Neutrophil (primary cell): Measurements from ENCODE around the gene MEGF9.

Source experiments
- H3K27ac ChIP-seq: fragments of 200-600 bp; sonication (generic); 2 replicates; pipeline ENCODE4 v1.5.1; 2016; ENCODE audit warnings: mild to moderate bottlenecking, moderate library complexity
- H3K27me3 ChIP-seq: fragments of 200-600 bp; sonication (generic); 2 replicates; pipeline ENCODE4 v1.6.0; 2016; ENCODE audit warnings: mild to moderate bottlenecking
- H3K36me3 ChIP-seq: fragments of 200-600 bp; sonication (generic); 2 replicates; pipeline ENCODE4 v1.5.1; 2017
- H3K4me1 ChIP-seq, 2 experiments: fragments of 200-600 bp in 1 of 2; sonication (generic) in 1 of 2; 1 replicate in 1 of 2; 2 replicates in 1 of 2; pipeline versions ENCODE4 v1.5.1 to v1.6.1; 2013 to 2016; ENCODE audit warnings: low read depth in 1 of 2, low read length in 1 of 2, mild to moderate bottlenecking in 1 of 2, moderate library complexity in 1 of 2; ENCODE audit not compliant: control insufficient read depth in 1 of 2, insufficient read depth in 1 of 2
- H3K4me3 ChIP-seq, 2 experiments: fragments of 200-600 bp in 1 of 2; sonication (generic) in 1 of 2; 1 replicate in 1 of 2; 2 replicates in 1 of 2; pipeline ENCODE4 v1.5.1; 2013 to 2016; ENCODE audit warnings: low read depth in 1 of 2, low read length in 1 of 2, mild to moderate bottlenecking in 1 of 2, moderate library complexity in 1 of 2
- H3K9me3 ChIP-seq: fragments of 200-600 bp; sonication (generic); 2 replicates; pipeline ENCODE4 v1.5.1; 2016
- CTCF ChIP-seq: fragments of 200-600 bp; sonication (generic); IDR thresholded peaks from 2 replicates; pipeline ENCODE4 v1.5.1; 2016; ENCODE audit warnings: antibody characterized with exemption

The MEGF9 gene

GRCh38 chr9:120572472-120572871 is 141.8 kb downstream of the MEGF9 start:
- no peaks in the 10 kb centered on the region for H3K27me3 ChIP-seq
- no peaks in the 10 kb centered on the region for H3K9me3 ChIP-seq
- no peak overlapping the region for H3K4me3 ChIP-seq
- H3K36me3 ChIP-seq, result peaks cover 45% of the 10 kb centered on the region
- H3K4me1 ChIP-seq, result no peaks in the 10 kb centered on the region
- no peak overlapping the region for H3K27ac ChIP-seq
- TF ChIP-seq CTCF, result no peak

GRCh38 chr9:120571443-120572257 is 142.6 kb downstream of the MEGF9 start:
- peaks cover 51% of the 10 kb centered on the region for H3K36me3 ChIP-seq
- no peak overlapping the region for H3K4me3 ChIP-seq
- no peaks in the 10 kb centered on the region for H3K4me1 ChIP-seq
- H3K9me3 ChIP-seq, result no peaks in the 10 kb centered on the region
- H3K27ac ChIP-seq, result no peak overlapping the region
- H3K27me3 ChIP-seq, result no peaks in the 10 kb centered on the region
- no peak for TF ChIP-seq CTCF

- Histone ChIP-seq H3K4me1 (no peaks in the 10 kb centered on the region), H3K27ac (no peak overlapping the region), H3K27me3 (no peaks in the 10 kb centered on the region), H3K4me3 (no peak overlapping the region), H3K9me3 (no peaks in the 10 kb centered on the region), H3K36me3 (peaks cover 61% of the 10 kb centered on the region)
- TF ChIP-seq CTCF, result no peak
Observed at GRCh38 chr9:120570296-120570695, 144.0 kb downstream of the MEGF9 start.

GRCh38 chr9:120569556-120569955 is 144.7 kb downstream of the MEGF9 start:
- Histone ChIP-seq H3K9me3 (no peaks in the 10 kb centered on the region), H3K4me1 (no peaks in the 10 kb centered on the region), H3K36me3 (peaks cover 68% of the 10 kb centered on the region), H3K27me3 (no peaks in the 10 kb centered on the region), H3K4me3 (no peak overlapping the region), H3K27ac (no peak overlapping the region)
- TF ChIP-seq CTCF, result no peak

GRCh38 chr9:120568816-120569215 is 145.5 kb downstream of the MEGF9 start:
- H3K4me3 ChIP-seq, result no peak overlapping the region
- H3K36me3 ChIP-seq, result peaks cover 73% of the 10 kb centered on the region
- no peak overlapping the region for H3K27ac ChIP-seq
- no peaks in the 10 kb centered on the region for H3K27me3 ChIP-seq
- H3K4me1 ChIP-seq, result no peaks in the 10 kb centered on the region
- no peak for TF ChIP-seq CTCF
- no peaks in the 10 kb centered on the region for H3K9me3 ChIP-seq
